ENCODE measurements around the gene MAPKAPK2.

MAPKAPK2 gene

DNA sequence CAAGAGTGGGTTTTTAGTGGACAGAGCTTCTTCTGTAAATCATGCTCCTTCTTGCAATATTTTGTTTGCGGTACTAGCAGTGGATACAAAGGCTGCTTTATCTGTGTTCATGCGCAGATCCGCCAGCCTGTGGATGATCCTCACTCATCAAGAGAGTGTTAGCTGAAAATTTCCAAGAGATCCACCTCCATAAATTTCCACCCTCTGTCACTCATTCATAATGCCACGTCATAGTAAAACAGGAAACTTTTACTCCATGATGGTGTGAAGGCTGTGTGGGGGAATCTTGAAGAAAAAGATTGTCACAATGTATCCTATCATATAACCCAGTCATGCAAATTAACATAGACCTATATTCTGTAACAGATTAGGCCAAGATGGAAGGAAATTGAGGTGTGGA is 4.4 kb upstream of the MAPKAPK2 start:
- DNase-seq (ENCODE audit: low read depth, low spot score): no peak
- in situ Hi-C loops (cut with HindIII; ENCODE audit: low sequenced_read_pairs): no loop called here
- TF ChIP-seq, protein P1, sequence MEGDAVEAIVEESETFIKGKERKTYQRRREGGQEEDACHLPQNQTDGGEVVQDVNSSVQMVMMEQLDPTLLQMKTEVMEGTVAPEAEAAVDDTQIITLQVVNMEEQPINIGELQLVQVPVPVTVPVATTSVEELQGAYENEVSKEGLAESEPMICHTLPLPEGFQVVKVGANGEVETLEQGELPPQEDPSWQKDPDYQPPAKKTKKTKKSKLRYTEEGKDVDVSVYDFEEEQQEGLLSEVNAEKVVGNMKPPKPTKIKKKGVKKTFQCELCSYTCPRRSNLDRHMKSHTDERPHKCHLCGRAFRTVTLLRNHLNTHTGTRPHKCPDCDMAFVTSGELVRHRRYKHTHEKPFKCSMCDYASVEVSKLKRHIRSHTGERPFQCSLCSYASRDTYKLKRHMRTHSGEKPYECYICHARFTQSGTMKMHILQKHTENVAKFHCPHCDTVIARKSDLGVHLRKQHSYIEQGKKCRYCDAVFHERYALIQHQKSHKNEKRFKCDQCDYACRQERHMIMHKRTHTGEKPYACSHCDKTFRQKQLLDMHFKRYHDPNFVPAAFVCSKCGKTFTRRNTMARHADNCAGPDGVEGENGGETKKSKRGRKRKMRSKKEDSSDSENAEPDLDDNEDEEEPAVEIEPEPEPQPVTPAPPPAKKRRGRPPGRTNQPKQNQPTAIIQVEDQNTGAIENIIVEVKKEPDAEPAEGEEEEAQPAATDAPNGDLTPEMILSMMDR (IDR thresholded peaks at IDR 0.05; ENCODE audit: low read depth, low read length): no peak
- no peak overlapping the region for H3K4me3 ChIP-seq (ENCODE audit: low read depth, low read length)

DNA sequence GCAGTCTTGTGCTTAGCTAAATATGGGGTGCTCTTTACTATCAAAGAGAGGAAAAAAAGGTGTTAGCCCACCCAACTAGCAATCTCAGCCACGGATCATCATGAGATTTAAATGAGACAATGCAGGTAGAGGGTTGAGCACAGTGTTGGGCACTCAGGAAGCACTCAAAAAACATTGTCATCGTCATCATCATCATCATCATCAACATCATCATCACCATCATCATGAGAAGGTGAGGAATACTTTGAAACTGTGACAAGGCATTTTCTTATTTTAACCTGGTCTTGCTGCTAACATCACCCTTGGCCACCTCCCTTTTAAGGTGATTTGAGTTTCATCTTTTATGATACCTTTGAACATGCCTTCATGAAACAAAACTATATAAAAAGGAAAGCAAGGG is 3.3 kb upstream of the MAPKAPK2 start:
- DNase-seq (ENCODE audit: low read depth, low spot score): no peak
- H3K4me3 ChIP-seq (ENCODE audit: low read depth, low read length): no peak overlapping the region
- in situ Hi-C loops (cut with HindIII; ENCODE audit: low sequenced_read_pairs): no loop called here
- TF ChIP-seq, protein P1 (IDR thresholded peaks at IDR 0.05; ENCODE audit: low read depth, low read length): no peak

DNA sequence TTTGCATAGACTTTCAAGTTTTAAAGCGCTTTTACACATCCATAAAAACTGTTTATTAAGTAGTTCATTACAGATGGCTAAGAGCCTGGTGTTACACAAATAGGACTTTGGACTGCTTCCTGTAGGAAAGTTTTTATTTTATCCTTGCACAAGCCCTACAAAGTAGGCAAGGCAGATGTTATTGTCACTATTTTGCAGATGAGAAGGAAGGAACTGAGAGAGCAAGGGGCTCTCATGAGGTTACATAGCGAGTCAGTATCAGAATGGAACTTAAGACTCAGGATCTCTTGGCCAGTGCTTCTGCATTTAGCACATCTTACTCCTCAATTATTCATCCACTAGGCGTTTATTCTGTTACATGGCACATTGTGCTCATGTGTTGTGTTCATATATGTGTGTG is 2.6 kb upstream of the MAPKAPK2 start:
- in situ Hi-C loops (cut with HindIII; ENCODE audit: low sequenced_read_pairs): no loop called here
- TF ChIP-seq, protein P1 (IDR thresholded peaks at IDR 0.05; ENCODE audit: low read depth, low read length): no peak
- H3K4me3 ChIP-seq (ENCODE audit: low read depth, low read length): no peak overlapping the region
- no peak for DNase-seq (ENCODE audit: low read depth, low spot score)

DNA sequence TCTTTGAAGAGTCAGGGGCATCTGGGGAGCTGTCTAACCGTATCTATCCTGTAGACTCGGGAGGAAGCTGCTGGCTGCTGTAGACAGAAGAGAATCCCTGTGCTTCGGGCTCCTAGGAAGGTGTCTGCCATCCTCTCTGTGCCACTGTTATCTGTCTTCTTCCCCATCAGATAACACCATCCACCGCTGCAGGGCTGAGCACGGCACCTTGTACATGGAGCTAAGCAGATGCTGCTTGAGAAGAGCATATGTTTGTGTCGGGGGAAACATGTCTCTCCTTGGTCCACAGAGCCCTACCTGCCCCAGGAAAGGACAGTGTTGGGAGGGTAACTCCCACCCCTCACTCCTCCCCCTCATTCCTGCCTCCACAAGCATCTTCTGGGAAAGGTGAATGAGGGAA is 1.4 kb upstream of the MAPKAPK2 start:
- in situ Hi-C loops (cut with HindIII; ENCODE audit: low sequenced_read_pairs): no loop called here
- no peak overlapping the region for H3K4me3 ChIP-seq (ENCODE audit: low read depth, low read length)
- TF ChIP-seq, protein P1 (IDR thresholded peaks at IDR 0.05; ENCODE audit: low read depth, low read length): no peak
- DNase-seq (ENCODE audit: low read depth, low spot score): no peak

DNA sequence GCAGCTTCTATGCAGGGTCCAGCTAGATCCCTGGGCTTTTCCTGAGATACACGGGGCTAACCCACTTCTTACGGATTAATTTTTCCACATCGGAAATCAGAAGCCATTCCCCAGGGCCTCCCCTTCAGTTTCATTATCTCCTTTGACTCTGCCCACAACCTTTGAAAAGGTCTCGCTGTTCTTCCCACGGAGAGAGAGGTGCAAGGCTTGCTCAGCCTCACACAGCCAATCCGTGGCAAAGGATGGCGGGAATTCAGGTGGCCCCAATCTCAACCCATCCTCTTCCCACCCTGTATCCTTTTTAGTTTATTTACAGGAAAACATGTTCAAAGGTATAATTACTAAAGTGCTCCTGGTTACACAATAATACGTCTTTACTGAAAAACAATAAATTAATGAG is 702 bp upstream of the MAPKAPK2 start:
- TF ChIP-seq, protein P1 (IDR thresholded peaks at IDR 0.05; ENCODE audit: low read depth, low read length): no peak
- in situ Hi-C loops (cut with HindIII; ENCODE audit: low sequenced_read_pairs): no loop called here
- DNase-seq (ENCODE audit: low read depth, low spot score): no peak
- H3K4me3 ChIP-seq (ENCODE audit: low read depth, low read length): no peak overlapping the region

DNA sequence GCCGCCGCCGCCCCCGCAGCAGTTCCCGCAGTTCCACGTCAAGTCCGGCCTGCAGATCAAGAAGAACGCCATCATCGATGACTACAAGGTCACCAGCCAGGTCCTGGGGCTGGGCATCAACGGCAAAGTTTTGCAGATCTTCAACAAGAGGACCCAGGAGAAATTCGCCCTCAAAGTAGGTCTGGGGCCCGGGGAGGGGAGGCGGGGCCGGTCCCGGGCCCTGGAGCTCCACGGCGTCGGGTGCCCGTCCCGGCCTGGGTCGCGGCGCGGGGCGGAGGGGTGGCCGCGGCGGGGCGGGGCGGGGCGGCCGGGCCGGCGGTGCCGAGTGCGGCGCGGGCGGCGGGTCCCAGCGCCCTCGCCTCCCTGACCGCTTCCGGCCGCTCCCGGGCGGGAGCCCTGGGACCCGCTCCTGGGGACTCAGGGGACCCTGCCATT is 646 bp downstream of the MAPKAPK2 start:
- TF ChIP-seq, protein P1 (IDR thresholded peaks at IDR 0.05; ENCODE audit: low read depth, low read length): no peak
- in situ Hi-C loops (cut with HindIII; ENCODE audit: low sequenced_read_pairs): no loop called here
- H3K4me3 ChIP-seq (ENCODE audit: low read depth, low read length): peak overlapping the region; percentile 85
- DNase-seq (ENCODE audit: low read depth, low spot score): peak; percentile 34
